HepG2 (cell line): ENCODE data around the gene PCP4. TPM values are rescaled to one million over a fixed set of nuclear protein-coding genes. Genes with fewer than 3 reads are reported as not detected.

ENCODE experiments used
- ATAC-seq: fragments of 200-7000 bp; cut with Tn5 transposase; 3 replicates; pipeline ENCODE4 v1.9.1; 2020; ENCODE audit warnings: mild to moderate bottlenecking, moderate library complexity
- BruUV-seq: library from RNA; stranded (reverse); fragments of 400-500 nt; replicated peaks from 2 replicates; lab custom pipeline; 2021; lab: Mats Ljungman, UMichigan
- CTCF ChIA-PET: fragments of 300-600 bp; formaldehyde crosslinking; extraction: SDS; loops from one replicate; lab custom pipeline; 2021; ENCODE audit warnings: low total read pairs, inconsistent platforms, low intra/inter-chr PET ratio; lab: Yijun Ruan, JAX
- POLR2A ChIA-PET: fragments of 350-600 bp; sonication (Branson Sonifier 250); formaldehyde crosslinking; loops from one replicate; lab custom pipeline; 2020; ENCODE audit warnings: antibody characterized with exemption, inconsistent platforms; lab: Yijun Ruan, JAX
- DNase-seq: peaks from one replicate; pipeline ENCODE4 v3.0.0-alpha.2; 2015; ENCODE audit warnings: low spot score
- FAIRE-seq: peaks from 3 replicates; lab custom pipeline; 2011; peaks lifted over from hg19 to GRCh38; lab: Jason Lieb, UNC
- H2AFZ ChIP-seq: one replicate; pipeline ENCODE4 v1.6.1; 2011; ENCODE audit warnings: low read length, inconsistent platforms
- H3K27ac ChIP-seq: fragments of 300-600 bp; 3 replicates; pipeline ENCODE4 v1.8.0; 2011; ENCODE audit warnings: mixed run types, mild to moderate bottlenecking, mixed read lengths, low read length, inconsistent platforms; ENCODE audit not compliant: insufficient read depth; ENCODE audit errors: extremely low read length
- H3K27me3 ChIP-seq, 2 experiments: fragments of 200-600 bp in 1 of 2; 2 replicates in 1 of 2; 3 replicates in 1 of 2; pipeline versions ENCODE4 v1.6.0 to v1.8.0; 2011; ENCODE audit warnings: low read length in 2 of 2, mild to moderate bottlenecking in 2 of 2, moderate library complexity in 2 of 2, inconsistent platforms in 1 of 2; ENCODE audit not compliant: insufficient read depth in 2 of 2, control insufficient read depth in 1 of 2
- H3K36me3 ChIP-seq, 2 experiments: fragments of 200-600 bp in 1 of 2; replicated peaks in 1 of 2; 2 replicates in 1 of 2; 3 replicates in 1 of 2; pipeline versions ENCODE4 v1.5.1 to v1.8.0; 2011; ENCODE audit warnings: low read length in 2 of 2, inconsistent platforms in 1 of 2; ENCODE audit not compliant: insufficient read depth in 2 of 2, control insufficient read depth in 1 of 2
- H3K4me1 ChIP-seq: 2 replicates; pipeline ENCODE4 v1.5.1; 2012; ENCODE audit warnings: low read length, inconsistent platforms; ENCODE audit not compliant: insufficient read depth
- H3K4me2 ChIP-seq: 2 replicates; pipeline ENCODE4 v1.6.0; 2011; ENCODE audit warnings: low read depth, low read length, inconsistent platforms
- H3K4me3 ChIP-seq, 3 experiments: fragments of 200-600 bp in 1 of 3; sonication (generic), shearing (Covaris generic) in 1 of 3; replicated peaks in 1 of 3; 2 replicates each; pipeline ENCODE4 v1.5.1; 2011 to 2016; ENCODE audit warnings: low read length in 3 of 3, inconsistent platforms in 2 of 3, low read depth in 2 of 3, mild to moderate bottlenecking in 2 of 3, control low read depth in 1 of 3, mixed read lengths in 1 of 3; ENCODE audit not compliant: insufficient read depth in 1 of 3
- H3K79me2 ChIP-seq: one replicate; pipeline ENCODE4 v1.6.1; 2011; ENCODE audit warnings: low read length, inconsistent platforms; ENCODE audit not compliant: insufficient read depth
- H3K9ac ChIP-seq: 2 replicates; pipeline ENCODE4 v1.6.0; 2011; ENCODE audit warnings: mild to moderate bottlenecking, low read depth, low read length, inconsistent platforms; ENCODE audit not compliant: insufficient read depth
- H3K9me3 ChIP-seq: 2 replicates; pipeline ENCODE4 v1.5.1; 2012; ENCODE audit warnings: mild to moderate bottlenecking, low read length
- H4K20me1 ChIP-seq: 2 replicates; pipeline ENCODE4 v1.6.0; 2011; ENCODE audit warnings: inconsistent platforms, mild to moderate bottlenecking, low read length, moderate library complexity; ENCODE audit not compliant: insufficient read depth
- DDIT3 ChIP-seq: sonication (generic); formaldehyde crosslinking; IDR thresholded peaks from 2 replicates; pipeline ENCODE4 v1.4.0; 2020; ENCODE audit warnings: mild to moderate bottlenecking, missing genetic modification reagents
- HNRNPLL ChIP-seq: fragments of 200-400 bp; formaldehyde crosslinking; IDR thresholded peaks from 2 replicates; pipeline ENCODE4 v1.6.1; 2017; ENCODE audit warnings: mild to moderate bottlenecking, low read depth, low read length; ENCODE audit not compliant: poor library complexity, severe bottlenecking
- IRF2 ChIP-seq: IDR thresholded peaks from 2 replicates; pipeline ENCODE4 v1.6.1; 2018; ENCODE audit warnings: missing genetic modification reagents, missing compliant biosample characterization
- KLF11 ChIP-seq: IDR thresholded peaks from 2 replicates; pipeline ENCODE4 v1.6.1; 2016; ENCODE audit warnings: missing compliant biosample characterization
- MBD4 ChIP-seq: IDR thresholded peaks from 2 replicates; pipeline ENCODE4 v1.6.1; 2012; ENCODE audit warnings: low read length, inconsistent platforms, borderline replicate concordance
- MIXL1 ChIP-seq: IDR thresholded peaks from 2 replicates; pipeline ENCODE4 v1.6.1; 2016
- MTA3 ChIP-seq: sonication (generic); formaldehyde crosslinking; IDR thresholded peaks from 2 replicates; pipeline ENCODE4 v1.4.0; 2020; ENCODE audit warnings: missing genetic modification reagents
- PHF5A ChIP-seq: IDR thresholded peaks from one replicate; pipeline ENCODE4 v1.6.1; 2018; ENCODE audit warnings: low read depth, missing genetic modification reagents; ENCODE audit not compliant: unreplicated experiment
- REL ChIP-seq: sonication (generic); formaldehyde crosslinking; conservative IDR thresholded peaks from 2 replicates; pipeline ENCODE4 v1.8.0; 2022; ENCODE audit warnings: mild to moderate bottlenecking, missing genetic modification reagents, moderate library complexity
- TRIM24 ChIP-seq: sonication (generic); formaldehyde crosslinking; IDR thresholded peaks from 2 replicates; pipeline ENCODE4 v1.8.0; 2022; ENCODE audit warnings: mild to moderate bottlenecking, missing genetic modification reagents
- TSC22D2 ChIP-seq: sonication (generic); formaldehyde crosslinking; IDR thresholded peaks from 2 replicates; pipeline ENCODE4 v1.5.1; 2020; ENCODE audit warnings: missing genetic modification reagents, mild to moderate bottlenecking, borderline replicate concordance
- ZBTB34 ChIP-seq: sonication (generic); formaldehyde crosslinking; IDR thresholded peaks from 2 replicates; pipeline ENCODE4 v1.8.0; 2022; ENCODE audit warnings: mild to moderate bottlenecking, missing genetic modification reagents
- ZBTB7A ChIP-seq: sonication (generic); formaldehyde crosslinking; IDR thresholded peaks from 2 replicates; pipeline ENCODE4 v1.8.0; 2022; ENCODE audit warnings: mild to moderate bottlenecking, missing genetic modification reagents
- ZKSCAN8 ChIP-seq: IDR thresholded peaks from 2 replicates; pipeline ENCODE4 v1.6.1; 2016; ENCODE audit warnings: borderline replicate concordance, missing genetic modification reagents, missing compliant biosample characterization
- ZNF10 ChIP-seq: sonication (generic); formaldehyde crosslinking; IDR thresholded peaks from 2 replicates; pipeline ENCODE4 v1.4.0; 2020; ENCODE audit warnings: mild to moderate bottlenecking, low read depth, missing genetic modification reagents, borderline replicate concordance
- ZNF768 ChIP-seq: sonication (generic); formaldehyde crosslinking; IDR thresholded peaks from 2 replicates; pipeline ENCODE4 v1.4.0; 2020; ENCODE audit warnings: missing genetic modification reagents
- ZNF891 ChIP-seq: sonication (generic); formaldehyde crosslinking; IDR thresholded peaks from 2 replicates; pipeline ENCODE4 v1.5.0; 2020; ENCODE audit warnings: mild to moderate bottlenecking, missing genetic modification reagents
- WGBS: methylation state at CpG from one replicate; pipeline ENCODE4 v1.1.6; 2017; ENCODE audit warnings: low lambda C conversion rate; 5-methylcytosine and 5-hydroxymethylcytosine counted together
- in situ Hi-C: cut with HindIII; loops from 2 replicates; pipeline ENCODE4 v1.10.0; 2017; ENCODE audit warnings: low pct_unique_long_range_greater_than_20kb; ENCODE audit not compliant: extremely low pct_ligation_motif_present
- intact Hi-C: fragments of 100-400 bp; cut with micrococcal nuclease; formaldehyde crosslinking; loops from one replicate; pipeline ENCODE4 v1.10.0; 2022; ENCODE audit not compliant: unreplicated experiment
- polyA plus RNA-seq, 8 experiments: library from polyadenylated mRNA; depleted of rRNA in 3 of 8; stranded (reverse) in 7 of 8; unstranded in 1 of 8; fragments of >200 nt; fragmentation: Illumina TruSeq in 4 of 8; extraction: Trizol in 4 of 8; gene quantifications; 2 replicates each; pipeline versions ENCODE4 v1.2.1 to v1.2.3, GENCODE V29; 2011 to 2016; ENCODE audit warnings: low read depth in 4 of 8, missing spikeins in 1 of 8, mixed read lengths in 1 of 8; ENCODE audit not compliant: insufficient read depth in 1 of 8
- total RNA-seq, 5 experiments: library from RNA; depleted of rRNA; stranded (reverse); fragments of >200 nt; fragmentation: Illumina TruSeq; extraction: Trizol; gene quantifications; 2 replicates each; pipeline ENCODE4 v1.2.3, GENCODE V29; 2016; ENCODE audit warnings: low read depth in 1 of 5
- TF ChIP-seq, protein P1 (sequence below): sonication (generic); formaldehyde crosslinking; IDR thresholded peaks from 2 replicates; pipeline ENCODE4 v1.8.1; 2023; ENCODE audit warnings: mild to moderate bottlenecking, missing genetic modification reagents
- TF ChIP-seq, protein P2 (sequence below): sonication (generic); formaldehyde crosslinking; IDR thresholded peaks from 2 replicates; pipeline ENCODE4 v1.5.0; 2020; ENCODE audit warnings: missing genetic modification reagents, mild to moderate bottlenecking, borderline replicate concordance
- TF ChIP-seq, protein P3 (sequence below): sonication (generic); formaldehyde crosslinking; IDR thresholded peaks from 2 replicates; pipeline ENCODE4 v1.5.0; 2020; ENCODE audit warnings: mild to moderate bottlenecking, missing genetic modification reagents, moderate library complexity

The PCP4 gene
- total and polyA plus RNA-seq, 2 of the 13 experiments (the other 11 are each of a cell fraction or from before 2014, with no cell fraction given): not detected

GRCh38 chr21:39954570-39954969, 87.3 kb downstream of the PCP4 start (continued):
- TF ChIP-seq, protein P1, sequence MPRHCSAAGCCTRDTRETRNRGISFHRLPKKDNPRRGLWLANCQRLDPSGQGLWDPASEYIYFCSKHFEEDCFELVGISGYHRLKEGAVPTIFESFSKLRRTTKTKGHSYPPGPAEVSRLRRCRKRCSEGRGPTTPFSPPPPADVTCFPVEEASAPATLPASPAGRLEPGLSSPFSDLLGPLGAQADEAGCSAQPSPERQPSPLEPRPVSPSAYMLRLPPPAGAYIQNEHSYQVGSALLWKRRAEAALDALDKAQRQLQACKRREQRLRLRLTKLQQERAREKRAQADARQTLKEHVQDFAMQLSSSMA (CRISPR knock-in tag): no peak
- TF ChIP-seq MBD4 (no peak), TSC22D2 (CRISPR knock-in tag) (no peak)
- TF ChIP-seq, protein P2, sequence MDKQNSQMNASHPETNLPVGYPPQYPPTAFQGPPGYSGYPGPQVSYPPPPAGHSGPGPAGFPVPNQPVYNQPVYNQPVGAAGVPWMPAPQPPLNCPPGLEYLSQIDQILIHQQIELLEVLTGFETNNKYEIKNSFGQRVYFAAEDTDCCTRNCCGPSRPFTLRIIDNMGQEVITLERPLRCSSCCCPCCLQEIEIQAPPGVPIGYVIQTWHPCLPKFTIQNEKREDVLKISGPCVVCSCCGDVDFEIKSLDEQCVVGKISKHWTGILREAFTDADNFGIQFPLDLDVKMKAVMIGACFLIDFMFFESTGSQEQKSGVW (CRISPR knock-in tag): no peak
- TF ChIP-seq, all 625 proteins: peak for 0

- CTCF ChIA-PET: no interaction called here
- intact Hi-C loops (no loop called here), in situ Hi-C loops (no loop called here)
- H3K9ac ChIP-seq: no peak overlapping the region
- H3K4me3 ChIP-seq: no peak overlapping the region
- DNase-seq (no peak), FAIRE-seq (no peak), ATAC-seq (no peak)
- no peak overlapping the region for H2AFZ ChIP-seq
- H3K4me1 ChIP-seq: no peaks in the 10 kb centered on the region
- POLR2A ChIA-PET: no interaction called here
- H3K27ac ChIP-seq: no peak overlapping the region
- H3K4me2 ChIP-seq: no peak overlapping the region
- H3K27me3 ChIP-seq: no peaks in the 10 kb centered on the region
- H3K79me2 ChIP-seq: no peaks in the 10 kb centered on the region
- no peaks in the 10 kb centered on the region for H4K20me1 ChIP-seq
- WGBS: 2% methylated on average over 4 of the region's 4 CpGs
- no TSS peak for BruUV-seq
- peaks cover 94% of the 10 kb centered on the region for H3K9me3 ChIP-seq
- no peaks in the 10 kb centered on the region for H3K36me3 ChIP-seq
- TF ChIP-seq ZBTB7A (CRISPR knock-in tag): no peak
- TF ChIP-seq REL (CRISPR knock-in tag): no peak
- no peak for TF ChIP-seq PHF5A (CRISPR knock-in tag)
- no peak for TF ChIP-seq ZNF768 (CRISPR knock-in tag)
- no peak for TF ChIP-seq ZNF10 (CRISPR knock-in tag)
- no peak for TF ChIP-seq HNRNPLL
- TF ChIP-seq ZKSCAN8 (CRISPR knock-in tag): no peak
- TF ChIP-seq DDIT3 (CRISPR knock-in tag): no peak
- no peak for TF ChIP-seq TRIM24 (CRISPR knock-in tag)
- TF ChIP-seq MIXL1 (CRISPR knock-in tag): no peak
- no peak for TF ChIP-seq ZBTB34 (CRISPR knock-in tag)
- TF ChIP-seq IRF2 (CRISPR knock-in tag): no peak
- no peak for TF ChIP-seq KLF11 (CRISPR knock-in tag)
- TF ChIP-seq, protein P3, sequence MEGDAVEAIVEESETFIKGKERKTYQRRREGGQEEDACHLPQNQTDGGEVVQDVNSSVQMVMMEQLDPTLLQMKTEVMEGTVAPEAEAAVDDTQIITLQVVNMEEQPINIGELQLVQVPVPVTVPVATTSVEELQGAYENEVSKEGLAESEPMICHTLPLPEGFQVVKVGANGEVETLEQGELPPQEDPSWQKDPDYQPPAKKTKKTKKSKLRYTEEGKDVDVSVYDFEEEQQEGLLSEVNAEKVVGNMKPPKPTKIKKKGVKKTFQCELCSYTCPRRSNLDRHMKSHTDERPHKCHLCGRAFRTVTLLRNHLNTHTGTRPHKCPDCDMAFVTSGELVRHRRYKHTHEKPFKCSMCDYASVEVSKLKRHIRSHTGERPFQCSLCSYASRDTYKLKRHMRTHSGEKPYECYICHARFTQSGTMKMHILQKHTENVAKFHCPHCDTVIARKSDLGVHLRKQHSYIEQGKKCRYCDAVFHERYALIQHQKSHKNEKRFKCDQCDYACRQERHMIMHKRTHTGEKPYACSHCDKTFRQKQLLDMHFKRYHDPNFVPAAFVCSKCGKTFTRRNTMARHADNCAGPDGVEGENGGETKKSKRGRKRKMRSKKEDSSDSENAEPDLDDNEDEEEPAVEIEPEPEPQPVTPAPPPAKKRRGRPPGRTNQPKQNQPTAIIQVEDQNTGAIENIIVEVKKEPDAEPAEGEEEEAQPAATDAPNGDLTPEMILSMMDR: no peak
- no peak for TF ChIP-seq ZNF891 (CRISPR knock-in tag)
- TF ChIP-seq MTA3: no peak
Measured at GRCh38 chr21:39955326-39955725, 88.1 kb downstream of the PCP4 start.
